ENCODE results near the gene ANKRD34C. TPM values are rescaled to one million over a fixed set of nuclear protein-coding genes. Genes with fewer than 3 reads are reported as not detected.

Gene ANKRD34C
- total RNA-seq, 1 experiment from 2014 or later = not detected

GRCh38 chr15:79290642-79291275 lies 8.2 kb downstream of the ANKRD34C start:
- Mint-ChIP-seq H3K4me1 (no peaks in the 10 kb centered on the region), H3K27ac (no peak overlapping the region), H3K4me3 (no peak overlapping the region), H3K27me3 (ENCODE audit: low read depth) (peaks cover 72% of the 10 kb centered on the region), H3K9me3 (no peaks in the 10 kb centered on the region), H3K36me3 (ENCODE audit: insufficient read depth in 1 of 3, low read depth in 3 of 3) (no peaks in the 10 kb centered on the region)
- Histone ChIP-seq H3K9ac (ENCODE audit: extremely low read depth, insufficient read length, low read length) (no peak overlapping the region), H3K27ac (ENCODE audit: insufficient read length, low read depth, low read length) (no peak overlapping the region), H4K5ac (ENCODE audit: insufficient read length, low read depth, low read length) (no peak overlapping the region), H3K79me2 (ENCODE audit: insufficient read depth, low read length) (no peaks in the 10 kb centered on the region), H3K23ac (ENCODE audit: insufficient read length, low read depth, low read length) (no peak overlapping the region), H2BK15ac (ENCODE audit: low read depth, low read length) (no peak overlapping the region), H3K18ac (ENCODE audit: insufficient read length, low read depth, low read length) (no peak overlapping the region), H3K4ac (ENCODE audit: low read depth, low read length) (no peak overlapping the region), H3K27me3 (ENCODE audit: insufficient read depth, low read length) (peaks cover 2% of the 10 kb centered on the region), H3K14ac (ENCODE audit: insufficient read depth, low read length) (no peak overlapping the region), H3T11ph (ENCODE audit: low read length) (no peak overlapping the region), H2BK12ac (ENCODE audit: insufficient read length, low read depth, low read length) (no peak overlapping the region), H3K9me3 (ENCODE audit: control insufficient read depth, low read depth, low read length) (no peaks in the 10 kb centered on the region), H4K20me1 (ENCODE audit: control insufficient read depth, insufficient read depth, insufficient read length) (no peaks in the 10 kb centered on the region), H2BK120ac (ENCODE audit: low read depth, low read length, poor library complexity, severe bottlenecking) (no peak overlapping the region), H3K4me1 (ENCODE audit: insufficient read depth, low read length) (no peaks in the 10 kb centered on the region), H3K4me2 (ENCODE audit: insufficient read depth, insufficient read length, low read length) (no peak overlapping the region), H2AK5ac (ENCODE audit: insufficient read length, low read length) (no peak overlapping the region), H3K79me1 (ENCODE audit: insufficient read depth, low read depth, low read length, poor library complexity, severe bottlenecking) (no peaks in the 10 kb centered on the region), H2BK5ac (ENCODE audit: insufficient read length, low read length) (no peak overlapping the region), H2BK20ac (ENCODE audit: low read depth, low read length, poor library complexity, severe bottlenecking) (no peak overlapping the region), H4K91ac (ENCODE audit: insufficient read length, low read depth, low read length) (no peak overlapping the region), H2AFZ (ENCODE audit: low read length) (no peak overlapping the region), H3K56ac (ENCODE audit: insufficient read length, low read depth, low read length) (no peak overlapping the region), H3K23me2 (ENCODE audit: insufficient read length, low read depth, low read length, poor library complexity, severe bottlenecking) (no peaks in the 10 kb centered on the region), H4K8ac (replicated peaks; ENCODE audit: insufficient read length, low read depth, low read length) (no peak overlapping the region)
- no peak for TF ChIP-seq CTCF (conservative IDR thresholded peaks at IDR 0.05)
- WGBS (ENCODE audit: extremely low coverage, insufficient read length, low lambda C conversion rate) = no CpG with 5 or more reads among the region's 6 CpGs
- no peak for DNase-seq

Data from H9 (cell line).